HG03469 (cell line): ENCODE results near the gene LDLRAD4.
"Not testable (repeated sequence)": the region's sequence is repeated elsewhere in the genome, so short reads cannot be mapped to it uniquely, and the experiment has no call there.

Experiments
- ATAC-seq: cut with Tn5 transposase; IDR thresholded peaks from one replicate; pipeline ENCODE4 v1.9.1; 2021; ENCODE audit warnings: mild to moderate bottlenecking, moderate library complexity, moderate number of reproducible peaks; ENCODE audit not compliant: unreplicated experiment

Gene LDLRAD4

DNA sequence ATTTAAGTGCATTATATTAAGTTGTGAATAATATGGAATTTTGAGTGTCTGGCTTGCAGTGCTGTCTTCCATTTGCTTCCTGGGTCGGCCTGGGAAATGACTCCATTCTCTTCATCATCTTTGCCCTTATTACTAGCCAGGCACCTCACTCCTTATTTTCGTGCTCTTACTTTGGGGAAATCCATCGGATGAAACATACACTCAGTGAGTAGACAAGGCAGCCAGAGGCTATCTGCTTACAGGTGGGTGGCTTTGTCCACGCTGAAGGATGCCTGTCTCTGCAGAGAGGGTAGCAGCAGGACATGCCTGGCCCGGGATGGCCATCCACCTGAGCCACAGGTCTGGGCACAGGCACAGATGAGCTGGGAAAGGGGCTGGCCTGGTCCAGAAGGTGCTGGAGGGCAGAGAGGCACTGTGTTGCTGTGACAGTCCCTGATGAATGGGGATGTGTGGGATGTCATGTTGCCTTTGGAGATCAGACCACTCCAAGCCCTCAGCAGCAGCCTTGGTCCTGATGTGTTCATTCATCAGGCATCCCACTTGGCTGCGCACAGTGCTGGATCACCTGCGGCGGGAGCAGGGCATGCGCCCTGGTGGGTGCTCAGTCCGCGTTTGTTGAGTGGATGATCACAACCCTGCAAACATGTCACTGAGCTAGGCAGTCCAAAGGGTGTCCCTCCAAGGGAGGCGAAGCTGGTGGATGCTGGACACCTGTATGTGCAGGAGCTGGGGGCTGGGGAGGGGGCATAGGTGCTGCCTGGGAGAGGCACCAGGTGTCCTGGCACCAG is 236.0 kb downstream of the LDLRAD4 start:
- no peak for ATAC-seq

DNA sequence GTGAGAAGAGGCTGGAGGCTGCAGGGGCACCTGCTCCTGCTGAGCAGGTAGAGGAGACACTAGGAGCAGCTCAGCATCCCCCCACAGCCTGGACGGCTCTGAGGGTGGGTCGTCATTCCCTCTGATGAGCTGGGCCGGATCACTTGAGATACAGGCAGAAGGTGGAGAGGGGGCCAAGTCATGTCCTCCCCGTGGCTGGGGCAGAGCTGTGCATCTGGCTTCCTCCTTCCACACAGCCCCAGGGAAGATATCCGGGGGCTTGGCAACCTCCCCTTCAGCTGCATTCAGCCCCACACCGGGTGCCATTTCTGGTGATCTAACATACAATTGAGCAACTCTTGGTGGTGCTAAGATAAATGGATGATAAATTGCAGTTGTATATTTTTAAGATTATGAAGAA is 236.9 kb downstream of the LDLRAD4 start:
- ATAC-seq, result no peak

DNA sequence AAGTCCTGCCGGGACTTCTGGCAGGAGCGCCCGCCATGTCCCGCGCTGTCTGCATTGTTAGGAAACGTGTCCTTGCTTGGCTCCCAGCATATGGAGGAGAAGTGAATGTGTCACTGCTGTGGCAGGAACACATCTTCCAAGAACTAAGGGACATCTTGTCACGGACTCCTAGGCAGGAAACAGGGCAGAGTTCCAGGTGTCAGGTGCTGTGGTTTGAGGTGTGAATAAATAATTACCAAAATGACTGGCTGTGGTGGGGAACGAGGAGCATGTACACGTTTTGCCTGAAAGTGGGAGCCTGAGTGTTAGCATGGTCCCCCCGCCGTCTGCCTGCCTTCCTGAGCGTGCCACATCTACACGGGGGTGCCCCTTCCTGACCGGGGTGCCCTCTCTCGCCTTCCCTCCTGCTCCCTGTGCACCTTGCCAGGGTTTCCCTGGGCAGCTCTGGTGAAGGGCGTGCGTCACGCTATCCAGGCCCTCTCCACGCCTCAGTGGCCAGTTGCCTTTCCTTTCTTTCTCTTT is 237.5 kb downstream of the LDLRAD4 start:
- no peak for ATAC-seq

DNA sequence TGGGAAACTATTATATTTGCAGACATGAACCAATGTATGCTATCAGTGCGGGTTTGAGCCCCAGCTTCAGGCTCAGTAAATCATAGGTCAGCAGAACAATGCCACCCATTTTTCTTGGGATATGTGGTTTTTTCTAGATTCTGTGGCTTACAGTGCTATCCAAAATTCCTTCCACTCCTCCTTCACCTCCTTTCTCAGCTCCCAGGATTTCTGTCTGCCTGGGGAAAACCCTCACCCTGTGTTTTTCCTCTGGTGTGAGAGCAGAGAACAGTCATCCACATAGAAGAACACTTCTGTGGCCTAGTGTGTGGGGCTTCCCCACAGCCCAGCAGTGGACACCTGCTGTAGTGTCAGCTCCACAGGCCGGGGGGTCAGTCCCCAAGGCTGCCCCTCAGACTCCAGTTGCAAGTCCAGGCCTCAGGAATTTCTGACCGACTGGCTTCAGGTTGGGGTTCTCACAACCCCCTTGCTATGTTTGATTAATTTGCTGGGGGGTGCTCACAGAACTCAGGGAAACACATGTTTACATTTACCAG is 238.2 kb downstream of the LDLRAD4 start:
- no peak for ATAC-seq

DNA sequence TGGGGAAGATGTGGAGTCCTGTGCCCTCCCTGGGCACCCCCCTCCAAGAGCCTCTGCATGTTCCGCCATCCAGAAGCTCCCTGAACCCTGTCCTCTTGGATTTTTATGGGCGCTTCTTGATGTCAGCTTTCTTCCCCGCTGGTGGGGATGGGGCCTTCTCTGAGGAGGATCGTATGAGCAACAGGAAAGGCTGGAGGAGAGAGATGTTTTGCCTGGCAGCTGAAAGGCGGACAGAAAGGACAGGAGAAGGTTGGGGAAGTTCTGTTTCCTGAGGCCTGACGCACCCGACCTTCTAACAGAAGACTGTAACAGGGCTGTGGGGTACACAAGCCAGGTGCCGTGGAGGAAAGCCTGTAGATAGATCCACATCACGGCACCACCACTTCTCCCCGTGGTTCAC is 238.8 kb downstream of the LDLRAD4 start:
- no peak for ATAC-seq

DNA sequence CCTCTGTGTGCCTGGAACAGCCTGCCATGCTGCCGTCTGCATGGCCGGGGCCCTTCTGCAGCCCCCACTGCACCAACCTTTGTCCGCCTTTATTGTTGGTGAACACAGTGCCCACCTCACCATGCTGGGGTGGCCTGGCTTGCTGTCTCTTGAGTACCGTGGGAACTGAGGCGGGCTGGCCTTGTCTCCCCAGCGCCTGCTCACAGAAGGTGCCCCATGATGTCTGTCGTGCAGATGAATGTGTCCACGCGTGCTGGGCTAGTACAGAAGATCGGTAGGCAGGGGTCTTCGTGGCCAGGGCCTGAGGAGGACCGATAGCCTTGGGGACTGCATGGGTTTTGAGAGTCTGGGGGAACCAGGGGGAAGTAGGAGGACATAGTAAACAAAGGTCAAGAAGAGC is 242.4 kb downstream of the LDLRAD4 start:
- ATAC-seq, result no peak

DNA sequence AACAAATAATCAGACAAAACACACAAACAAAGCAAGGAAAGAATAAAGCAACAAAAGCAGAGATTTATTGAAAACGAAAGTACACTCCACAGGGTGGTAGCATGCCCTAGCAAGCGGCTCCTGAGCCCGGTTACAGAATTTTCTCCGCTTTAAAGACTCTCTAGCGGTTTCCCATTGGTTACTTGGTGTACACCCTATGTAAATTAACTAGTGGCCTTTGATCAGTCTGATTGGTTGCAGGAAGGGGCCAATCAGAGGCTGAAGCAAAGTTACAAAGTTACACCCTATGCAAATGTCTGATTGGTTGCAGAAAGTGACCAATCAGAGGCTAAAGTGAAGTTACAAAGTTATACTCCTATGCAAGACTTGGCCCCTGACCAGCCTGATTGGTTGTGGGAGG is 242.9 kb downstream of the LDLRAD4 start:
- ATAC-seq, result no peak

DNA sequence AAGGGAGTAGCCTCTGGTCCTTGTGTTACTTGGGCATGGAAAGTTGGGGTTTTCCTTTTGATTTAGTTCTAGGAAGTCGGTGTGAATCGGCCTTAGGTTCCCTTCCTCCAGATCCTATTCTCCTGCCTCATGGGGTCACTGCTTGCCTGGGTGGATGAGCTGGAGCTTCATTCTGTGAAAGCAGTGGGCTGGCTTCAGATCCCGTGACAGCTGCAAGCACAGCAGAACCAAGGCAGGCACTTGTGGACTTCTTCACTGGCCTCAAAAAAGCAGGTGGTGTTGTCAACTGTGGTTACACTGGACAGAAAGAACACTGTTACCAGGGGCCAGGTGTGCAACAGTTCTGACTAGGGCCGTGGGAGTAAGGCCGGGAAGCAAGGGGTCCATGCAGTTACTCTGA is 243.4 kb downstream of the LDLRAD4 start:
- no peak for ATAC-seq

DNA sequence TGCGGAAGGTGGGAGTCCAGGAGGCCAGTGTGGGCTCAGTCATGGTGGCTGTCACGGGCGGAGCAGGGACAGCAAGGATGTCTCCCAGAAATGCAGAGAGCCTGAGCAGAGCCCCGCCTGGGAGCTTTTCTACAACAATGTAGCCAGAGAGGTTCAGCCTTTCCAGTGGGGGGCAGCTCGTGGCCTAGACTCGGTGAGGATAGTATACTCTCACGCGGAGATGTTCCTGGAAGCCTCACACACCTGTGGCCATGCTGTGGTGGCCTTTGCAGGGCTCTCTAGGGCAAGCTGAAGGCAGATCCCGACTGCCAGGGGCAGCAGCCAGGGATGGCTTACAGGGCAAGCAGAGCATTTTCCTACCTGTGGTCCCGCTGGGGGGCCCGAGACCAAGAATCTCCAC is 244.1 kb downstream of the LDLRAD4 start:
- no peak for ATAC-seq

DNA sequence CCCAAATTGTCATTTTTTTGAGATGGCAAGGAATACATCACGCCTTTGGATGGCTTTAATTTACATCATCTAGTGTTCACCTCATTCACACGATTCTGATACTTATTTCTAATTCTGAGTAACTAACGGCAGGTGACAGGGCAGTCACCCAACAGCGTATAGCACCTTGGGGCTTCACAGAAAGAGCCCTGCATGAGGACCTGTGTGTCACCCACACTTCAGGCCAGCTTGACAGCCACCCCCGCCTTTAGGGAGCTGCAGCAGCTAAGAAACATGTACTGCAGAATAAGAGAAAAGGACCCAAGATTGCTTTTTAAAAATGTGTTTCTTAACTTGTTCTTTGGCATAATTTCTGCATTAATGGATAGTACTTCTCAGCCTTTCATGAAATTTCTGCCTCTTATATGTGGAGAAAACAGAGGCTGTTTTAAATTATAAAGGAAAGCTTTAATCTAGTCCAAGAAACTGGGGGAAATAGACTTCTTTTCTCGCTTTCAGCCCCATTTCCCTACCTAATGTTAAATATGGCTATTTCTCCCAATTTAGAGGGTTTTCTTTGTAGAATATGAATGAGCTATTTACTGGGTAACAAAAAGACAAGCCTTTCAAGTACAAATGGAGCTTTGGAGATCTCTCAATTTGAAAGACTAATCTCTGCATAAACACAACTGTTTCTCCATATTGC is 245.1 kb downstream of the LDLRAD4 start:
- no peak for ATAC-seq

DNA sequence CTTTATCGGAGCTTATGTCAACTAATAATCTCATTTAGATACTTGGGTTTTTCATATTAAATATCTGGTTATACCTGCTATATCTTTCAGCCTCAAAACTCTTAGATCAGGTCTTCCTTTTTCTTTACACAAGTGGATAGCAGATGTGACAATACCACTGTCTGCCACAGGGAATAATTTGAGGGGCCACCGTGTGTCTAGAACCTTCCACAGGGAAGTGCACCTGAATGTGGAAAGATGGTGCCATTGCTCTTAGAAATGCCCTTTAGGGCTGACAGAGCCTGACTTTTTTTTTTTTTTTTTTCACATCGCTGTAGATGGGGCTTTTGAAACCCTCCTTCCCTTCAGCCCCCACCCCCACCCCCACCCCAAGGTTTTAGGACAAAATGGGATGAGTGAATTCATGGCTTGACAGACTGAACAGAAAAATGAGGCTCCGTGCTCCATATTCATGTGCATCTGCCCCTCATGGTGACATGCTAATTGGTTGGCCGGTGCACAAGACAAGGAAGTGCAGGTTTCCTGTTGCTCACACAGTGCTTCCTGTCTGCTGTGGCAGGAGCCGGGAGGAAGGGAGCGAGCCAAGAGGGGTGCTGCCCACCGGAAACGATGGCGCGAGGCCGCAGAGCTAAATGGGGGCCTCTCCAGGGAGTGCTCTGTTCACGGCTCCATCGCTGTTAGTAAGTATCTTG is 246.0 kb downstream of the LDLRAD4 start:
- peak; percentile 92 for ATAC-seq

DNA sequence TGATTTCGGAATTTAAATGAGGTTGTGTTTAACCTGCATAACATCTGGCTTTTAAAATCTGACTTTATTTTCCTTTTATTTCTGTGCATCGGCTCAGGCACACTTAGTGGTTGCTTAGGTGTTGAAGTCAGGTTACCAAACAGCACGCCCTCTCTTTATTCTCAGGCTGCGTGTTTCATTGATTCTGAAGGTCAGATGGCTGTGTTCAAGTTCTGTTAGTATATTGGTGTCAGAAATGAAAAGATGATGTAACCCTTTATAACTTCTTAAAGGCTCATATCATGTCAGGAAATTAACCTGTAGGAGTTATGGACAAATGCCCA is 246.5 kb downstream of the LDLRAD4 start:
- no peak for ATAC-seq

DNA sequence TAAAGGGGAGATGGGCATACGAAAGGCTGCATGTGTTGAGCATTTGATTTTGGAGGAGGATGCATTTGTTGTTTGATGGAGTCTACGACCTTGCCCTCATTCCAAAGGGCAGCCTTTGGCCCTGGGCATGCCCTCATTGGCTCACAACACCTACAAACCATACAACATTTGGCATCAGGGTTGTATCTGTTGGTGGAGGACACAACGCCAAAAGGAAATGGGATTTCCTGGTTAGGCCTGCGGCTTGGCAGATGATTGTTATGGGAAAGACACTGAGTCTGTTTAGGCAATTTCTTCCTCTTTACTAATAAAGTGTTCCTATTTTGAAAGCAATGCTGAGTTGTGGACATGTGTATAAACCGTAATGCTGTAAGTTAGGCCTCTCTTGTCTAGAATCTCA is 246.9 kb downstream of the LDLRAD4 start:
- ATAC-seq, result no peak

DNA sequence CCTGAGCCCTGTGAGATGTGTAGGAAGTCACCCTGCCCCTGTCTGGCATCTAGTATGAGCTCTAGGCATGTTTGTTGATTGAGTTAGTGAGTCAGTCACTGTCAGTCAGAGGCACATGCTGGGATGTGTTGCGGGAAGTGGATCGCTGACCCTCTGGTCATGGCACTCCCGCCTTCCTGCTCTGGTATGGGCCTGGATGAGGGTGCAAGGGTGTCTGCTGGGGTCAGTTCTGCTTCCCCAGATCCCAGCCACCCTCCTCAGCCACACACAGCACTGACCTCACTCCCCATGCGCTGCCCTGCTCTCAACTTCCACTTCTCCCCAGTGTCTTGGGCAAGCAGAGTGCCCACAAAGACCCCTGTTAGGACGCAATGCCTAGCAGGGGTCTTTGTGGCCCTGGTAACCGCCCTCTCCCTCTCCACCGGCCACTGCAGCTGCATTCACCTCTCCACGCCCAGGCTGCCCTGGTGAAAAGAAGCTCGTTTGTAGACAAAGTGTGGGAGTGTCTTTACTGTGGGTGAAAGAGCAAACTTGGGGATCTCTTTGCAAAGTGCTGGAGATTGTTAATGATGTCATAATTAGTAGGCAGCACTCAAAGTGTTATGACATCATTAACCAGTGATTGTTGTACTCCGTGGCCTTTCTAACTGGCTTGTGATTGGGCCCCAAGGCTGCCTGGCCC is 252.1 kb downstream of the LDLRAD4 start:
- no peak for ATAC-seq

DNA sequence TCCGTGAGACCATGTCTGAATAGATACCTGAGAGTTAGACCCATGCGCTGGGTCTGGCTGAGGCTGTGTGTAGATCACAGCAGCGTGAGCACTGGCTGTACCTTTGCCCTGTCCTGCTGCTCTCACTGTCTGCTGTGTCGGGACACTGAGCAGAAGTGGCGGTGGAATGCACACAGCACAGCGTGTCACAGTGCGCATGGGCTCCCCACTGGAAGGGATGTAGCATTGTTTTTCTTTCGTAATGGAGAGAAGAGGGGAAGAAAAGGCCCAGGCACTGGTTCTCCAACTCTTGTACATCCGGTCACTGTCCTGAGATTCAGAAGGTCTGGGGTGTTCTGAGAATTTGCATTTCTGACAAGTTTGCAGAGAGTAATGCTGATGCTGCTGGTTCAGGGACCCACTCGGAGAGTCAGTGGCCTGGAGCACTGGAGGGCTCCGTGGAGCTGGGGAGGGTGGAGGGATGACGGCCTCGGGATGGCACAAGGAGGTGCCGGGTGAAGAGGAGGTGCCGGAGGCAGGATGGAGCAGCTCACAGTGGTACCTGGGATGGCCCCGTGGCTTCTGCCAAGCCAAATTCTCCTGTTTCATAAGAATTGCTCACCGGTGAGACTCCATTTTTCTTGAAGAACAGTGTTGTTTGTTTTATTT is 252.8 kb downstream of the LDLRAD4 start:
- no peak for ATAC-seq

DNA sequence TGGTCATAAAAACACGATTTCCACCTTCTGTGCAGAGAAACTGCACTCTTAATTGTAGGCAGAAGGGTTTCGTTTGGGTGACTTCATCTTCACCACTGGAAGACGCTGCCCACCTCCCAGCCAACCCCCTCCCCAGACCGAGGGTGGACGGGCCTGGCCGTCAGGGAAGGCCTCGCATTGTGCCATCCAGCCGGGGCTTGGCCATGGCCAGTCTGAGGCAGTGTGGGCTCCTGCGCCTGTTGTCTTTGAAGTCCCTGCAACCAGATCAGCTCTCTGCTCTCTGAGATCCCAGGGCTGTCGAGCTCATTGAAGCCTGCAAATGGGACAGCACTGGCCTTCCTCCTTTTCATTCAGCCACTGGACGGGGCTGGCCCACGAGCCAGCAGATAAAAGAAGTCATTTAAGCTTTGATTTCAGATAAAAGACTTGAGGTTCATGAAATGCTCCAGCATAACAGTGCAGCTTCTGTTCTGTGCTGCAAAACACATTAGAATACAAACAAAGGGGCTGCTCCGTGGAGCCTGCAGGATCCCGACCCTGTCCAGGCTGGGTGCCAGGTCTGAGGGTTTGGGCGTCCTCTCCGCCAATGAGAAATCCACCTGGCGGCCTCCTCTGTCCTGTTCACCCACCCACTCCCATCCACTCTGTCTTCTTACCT is 253.5 kb downstream of the LDLRAD4 start:
- ATAC-seq, result no peak

DNA sequence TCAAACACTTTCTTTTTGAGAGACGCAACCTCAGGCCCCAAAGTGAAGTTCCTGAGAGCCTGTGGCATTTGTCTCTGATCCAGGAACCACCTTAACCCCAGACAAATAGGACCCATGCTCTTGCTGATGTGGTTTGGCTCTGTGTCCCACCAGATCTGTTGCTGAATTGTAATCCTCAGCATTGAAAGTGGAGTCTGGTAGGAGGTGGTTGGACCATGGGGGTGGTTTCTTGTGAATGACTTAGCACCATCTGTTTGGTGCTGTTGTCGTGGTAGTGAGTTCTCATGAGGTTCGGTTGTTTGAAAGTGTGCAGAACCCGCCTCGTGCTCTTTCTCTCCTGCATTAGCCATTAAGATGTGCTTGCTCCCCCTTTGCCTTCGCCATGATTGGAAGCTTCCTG is 255.2 kb downstream of the LDLRAD4 start:
- ATAC-seq, result no peak

DNA sequence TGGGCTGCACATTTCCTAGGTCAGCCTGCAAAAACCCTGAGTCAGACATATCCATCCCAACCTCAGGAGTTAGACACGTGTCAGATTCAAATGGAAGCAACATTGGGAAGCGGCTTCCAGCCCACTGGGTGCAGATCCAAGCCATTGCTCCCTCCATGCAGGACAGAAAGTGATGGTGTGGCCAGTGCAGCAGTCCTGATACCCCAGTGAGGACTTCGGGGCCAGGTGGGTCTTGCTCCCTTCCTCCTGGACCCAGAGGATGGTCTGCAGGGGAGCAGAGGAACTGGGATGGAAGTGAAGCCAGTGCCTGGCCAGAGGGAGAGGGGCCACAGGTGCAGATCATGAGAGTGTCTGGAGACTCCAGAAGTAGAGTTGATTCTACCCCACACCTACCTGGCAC is 255.8 kb downstream of the LDLRAD4 start:
- ATAC-seq, result no peak

DNA sequence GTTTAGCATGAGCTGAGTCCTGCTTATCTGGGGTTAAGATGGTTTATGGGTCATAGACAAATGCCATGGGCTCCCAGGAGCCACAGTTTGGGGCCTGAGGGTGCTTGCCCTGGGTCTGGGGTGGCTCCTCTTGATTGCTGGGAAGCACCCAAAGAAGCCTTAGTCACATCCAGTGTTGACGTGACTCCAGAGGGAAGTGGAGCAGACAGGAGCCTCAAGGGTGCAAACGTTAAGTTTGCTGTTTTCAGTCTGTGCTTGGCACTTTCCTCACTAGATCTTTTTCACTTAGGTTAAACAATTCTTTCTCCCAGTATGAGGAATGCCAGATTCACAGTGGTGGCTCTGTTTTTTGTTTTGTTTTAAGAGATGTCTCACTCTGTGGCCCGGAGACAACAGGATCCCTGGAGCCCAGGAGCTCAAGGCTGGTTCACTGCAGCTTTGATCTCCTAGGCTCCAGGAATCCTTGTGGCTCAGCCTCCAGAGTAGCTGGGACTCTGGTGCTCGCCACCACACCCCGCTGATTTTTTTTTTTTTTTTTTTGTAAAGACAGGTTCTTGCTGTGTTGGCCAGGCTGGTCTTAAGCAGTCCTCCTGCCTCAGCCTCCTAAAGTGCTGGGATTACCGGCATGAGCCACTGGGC is 256.5 kb downstream of the LDLRAD4 start:
- ATAC-seq, result no peak

DNA sequence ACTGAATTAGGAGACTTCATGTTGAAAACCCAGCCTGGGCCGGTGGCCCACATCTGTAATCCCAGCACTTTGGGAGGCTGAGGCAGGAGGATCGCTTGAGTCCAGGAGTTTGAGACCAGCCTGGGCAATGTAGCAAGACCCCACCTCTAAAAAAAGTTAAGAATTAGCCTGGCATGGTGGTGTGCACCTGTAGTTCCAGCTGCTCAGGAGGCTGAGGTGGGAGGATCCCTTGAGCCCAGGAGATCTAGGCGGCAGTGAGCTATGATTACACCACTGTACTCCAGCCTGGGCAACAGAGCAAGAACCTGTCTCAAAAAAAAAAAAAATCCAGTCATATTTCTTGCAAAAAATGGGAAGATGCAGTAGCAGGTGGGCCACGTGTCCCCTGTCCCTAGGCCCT is 257.8 kb downstream of the LDLRAD4 start:
- ATAC-seq, result not testable (repeated sequence)
